Measurements from ENCODE around the gene IL16.
"Not testable (repeated sequence)": the region's sequence is repeated elsewhere in the genome, so short reads cannot be mapped to it uniquely, and the experiment has no call there.

Gene IL16

DNA sequence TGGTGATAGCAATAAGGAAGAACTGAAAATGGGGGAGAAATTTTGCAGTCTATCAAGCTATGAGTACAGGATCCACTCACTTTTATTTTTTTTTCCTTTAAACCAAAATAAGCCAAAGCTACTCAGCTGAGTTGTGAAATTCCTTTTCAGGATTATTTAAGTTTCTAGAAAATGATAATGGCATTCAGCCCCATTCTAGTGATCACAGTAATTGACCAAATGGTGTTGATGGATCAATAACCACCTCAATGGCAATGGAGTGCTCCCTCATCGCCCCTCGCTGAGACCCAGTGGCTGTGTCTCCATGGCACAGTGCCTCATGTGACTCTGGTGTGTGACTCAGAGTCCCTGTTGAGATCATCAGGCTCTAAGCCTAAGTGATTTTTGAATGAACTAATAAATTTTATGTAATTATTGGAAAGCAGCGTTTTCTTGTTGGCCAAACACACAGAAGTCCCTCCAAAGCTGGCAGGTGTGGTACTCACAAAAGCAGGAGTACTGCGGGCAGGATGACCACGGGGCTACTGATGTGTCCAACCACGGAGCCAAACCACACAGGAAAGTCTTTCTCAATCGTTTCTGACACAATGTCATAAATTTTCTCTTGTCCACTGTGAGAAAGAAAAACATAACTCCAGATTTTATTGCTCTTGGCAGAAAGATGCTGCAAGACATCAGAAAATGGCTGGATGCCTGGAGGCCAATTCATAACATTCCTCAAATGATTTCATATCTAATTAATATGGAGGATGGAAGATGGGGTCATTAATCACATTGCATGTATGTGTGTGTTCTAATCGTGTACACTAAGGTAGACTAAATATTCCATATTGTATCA lies 141.7 kb downstream of the IL16 start:
- DNase-seq (ENCODE audit: low spot score), result no peak

GRCh38 chr15:81339321-81339720 lies 142.6 kb downstream of the IL16 start:
- no peak for DNase-seq (ENCODE audit: low spot score)

GRCh38 chr15:81339851-81340250 lies 143.2 kb downstream of the IL16 start:
- no peak for DNase-seq (ENCODE audit: low spot score)

DNA sequence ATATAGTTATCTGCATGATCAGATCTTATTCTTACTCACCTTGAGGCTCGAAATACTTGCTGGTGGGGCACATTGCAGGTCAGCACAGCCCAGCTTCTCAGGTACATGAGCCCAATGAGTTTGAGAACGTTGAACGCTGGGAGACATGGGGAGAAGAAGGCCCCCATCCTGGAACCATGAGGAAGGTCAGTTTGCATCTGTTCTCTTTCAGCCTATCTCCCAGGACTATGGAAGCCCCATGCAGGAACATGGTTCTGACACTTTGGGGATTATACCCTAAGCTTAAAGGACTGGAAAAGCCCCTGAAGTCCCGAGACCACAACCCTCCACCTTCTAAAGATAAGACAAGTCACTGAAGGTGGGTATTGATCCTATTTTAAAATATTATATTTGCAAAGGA lies 144.7 kb downstream of the IL16 start:
- no peak for DNase-seq (ENCODE audit: low spot score)

DNA sequence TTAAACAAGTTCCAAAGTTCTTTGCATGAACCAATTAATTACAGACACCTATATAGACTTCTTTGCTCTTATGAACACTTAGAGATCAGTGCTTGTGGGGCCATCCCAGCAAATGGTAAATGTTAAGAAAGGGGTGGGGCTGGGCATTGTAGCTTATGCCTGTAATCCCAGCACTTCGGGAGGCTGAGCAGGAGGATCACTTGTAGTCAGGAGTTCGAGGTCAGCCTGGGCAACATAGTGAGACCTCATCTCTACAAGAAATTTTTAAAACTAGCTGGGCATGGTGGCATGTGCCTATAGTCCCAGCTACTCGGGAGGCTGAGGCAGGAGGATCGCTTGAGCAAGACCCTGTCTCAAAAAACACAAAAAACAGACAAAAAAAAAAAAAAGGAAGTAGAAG lies 146.7 kb downstream of the IL16 start:
- DNase-seq (ENCODE audit: low spot score), result no peak

DNA sequence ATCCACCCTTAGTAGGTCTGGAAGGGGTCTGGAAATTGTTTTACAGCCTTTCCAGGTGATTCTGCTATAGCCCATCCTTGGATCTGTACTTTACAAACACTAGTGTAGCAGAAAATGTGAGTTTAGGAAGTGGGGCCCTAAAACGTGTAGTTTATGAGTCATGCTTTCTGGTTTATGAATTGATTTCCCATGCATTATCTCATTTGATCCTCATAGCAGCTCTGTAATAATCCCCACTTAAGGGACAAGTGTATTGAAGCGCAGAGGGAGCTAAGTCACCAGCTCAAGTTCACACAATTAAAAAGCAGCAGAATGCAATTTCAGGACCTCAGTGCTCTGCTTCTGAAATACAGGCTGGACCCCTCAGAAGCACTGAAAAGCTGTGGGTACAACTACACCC lies 149.9 kb downstream of the IL16 start:
- DNase-seq (ENCODE audit: low spot score), result no peak

- no peak for DNase-seq (ENCODE audit: low spot score)
Observed at GRCh38 chr15:81347910-81348309, 151.2 kb downstream of the IL16 start.

DNA sequence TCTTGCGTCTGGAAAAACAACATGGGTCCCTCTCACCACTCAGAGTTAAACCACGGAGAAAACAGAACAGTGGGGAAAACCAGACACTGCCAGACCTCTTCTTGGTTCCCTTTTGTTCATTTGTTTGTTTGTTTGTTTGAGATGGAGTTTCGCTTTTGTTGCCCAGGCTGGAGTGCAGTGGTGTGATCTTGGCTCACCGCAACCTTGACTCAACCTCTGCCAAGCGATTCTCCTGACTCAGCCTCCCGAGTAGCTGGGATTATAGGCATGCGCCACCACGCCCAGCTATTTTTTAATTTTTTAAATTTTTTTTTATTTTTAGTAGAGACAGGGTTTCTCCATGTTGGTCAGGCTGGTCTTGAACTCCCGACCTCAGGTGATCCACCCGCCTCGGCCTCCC lies 152.0 kb downstream of the IL16 start:
- DNase-seq (ENCODE audit: low spot score), result not testable (repeated sequence)

DNA sequence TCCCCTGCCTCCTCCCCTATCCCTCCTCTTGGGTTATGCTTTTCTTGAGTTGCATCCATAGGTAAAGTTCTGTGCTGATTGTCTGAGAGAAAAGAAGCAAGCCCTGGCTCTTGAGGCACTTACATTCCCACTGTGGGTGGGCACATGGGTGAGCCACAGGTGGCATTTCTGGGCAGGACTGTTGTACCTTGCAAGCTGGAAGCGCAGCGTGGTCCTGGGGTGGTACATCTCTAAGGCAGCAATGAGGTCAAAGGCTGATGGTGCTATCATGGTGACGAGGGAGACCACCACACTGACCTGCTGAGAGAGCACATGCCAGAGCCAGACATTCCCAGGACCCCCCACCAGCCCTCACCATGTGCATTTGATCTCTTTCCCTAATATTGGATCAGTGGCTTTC lies 152.6 kb downstream of the IL16 start:
- no peak for DNase-seq (ENCODE audit: low spot score)

GRCh38 chr15:81351651-81352050 lies 155.0 kb downstream of the IL16 start:
- no peak for DNase-seq (ENCODE audit: low spot score)

DNA sequence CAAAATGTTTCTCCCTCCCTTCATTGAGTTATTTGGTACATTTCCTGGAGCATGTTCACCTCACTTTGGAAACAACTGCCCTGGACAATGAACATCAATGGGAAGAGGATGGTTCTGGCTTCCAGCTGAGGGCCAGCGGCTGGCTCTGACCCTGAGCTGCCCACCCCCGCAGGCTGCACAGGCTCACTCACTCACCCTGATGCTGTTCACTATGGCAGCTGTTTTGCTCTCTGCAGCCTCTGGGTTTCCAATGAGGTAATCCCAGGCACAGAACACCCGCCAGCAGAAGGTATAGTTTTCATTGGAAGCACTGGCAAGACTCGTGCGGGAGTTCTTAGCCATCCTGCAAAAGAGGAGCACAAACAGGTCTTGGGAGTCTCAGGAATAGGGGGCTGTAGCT lies 159.6 kb downstream of the IL16 start:
- DNase-seq (ENCODE audit: low spot score), result no peak

DNA sequence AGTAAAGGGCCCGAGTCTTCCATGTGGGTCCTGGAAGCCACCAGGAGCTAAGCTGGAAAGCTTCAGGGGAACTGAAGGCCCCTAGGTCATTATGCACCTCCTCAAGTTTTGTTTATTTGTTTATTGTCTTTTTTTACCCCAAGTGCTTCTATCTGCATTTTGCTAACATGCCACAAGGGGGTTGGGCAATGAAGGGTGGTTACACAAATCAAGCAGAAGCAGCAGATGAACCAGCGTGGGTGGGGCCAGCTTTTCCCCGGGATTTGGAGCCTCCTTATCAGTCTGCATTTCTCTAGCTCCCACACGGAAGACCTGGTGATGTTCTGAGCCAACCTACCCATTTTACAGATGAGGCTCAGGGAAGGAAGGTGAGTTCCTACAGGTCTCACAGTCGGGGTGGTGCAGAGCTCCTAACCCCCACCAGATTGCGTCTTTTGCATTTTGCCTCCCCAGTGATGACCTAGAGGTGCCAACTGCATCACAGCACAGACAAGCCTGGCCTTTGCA lies 160.6 kb downstream of the IL16 start:
- no peak for DNase-seq (ENCODE audit: low spot score)

GRCh38 chr15:81358248-81358647 lies 161.6 kb downstream of the IL16 start:
- DNase-seq (ENCODE audit: low spot score), result no peak

- DNase-seq (ENCODE audit: low spot score), result no peak
Observed at GRCh38 chr15:81360491-81360890, 163.8 kb downstream of the IL16 start.

DNA sequence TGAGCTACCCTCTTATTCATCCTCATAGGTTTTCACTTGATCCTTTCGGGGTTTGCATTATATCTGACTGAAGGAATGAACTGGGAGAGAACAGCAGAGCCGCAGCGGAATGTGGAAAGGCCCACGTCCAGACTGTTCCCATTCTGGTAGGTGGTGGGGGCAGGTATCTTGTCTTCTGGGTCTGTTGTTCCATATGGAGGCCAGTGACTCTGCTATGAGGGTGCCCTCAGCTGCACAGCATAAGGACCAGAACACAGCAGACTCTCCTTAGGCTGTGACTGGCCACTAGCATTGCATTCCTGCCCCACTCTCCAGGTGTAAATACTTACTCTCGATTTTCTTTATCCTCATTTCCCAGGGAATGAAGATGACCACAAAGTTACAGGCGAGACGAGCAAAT lies 165.2 kb downstream of the IL16 start:
- DNase-seq (ENCODE audit: low spot score), result no peak

DNA sequence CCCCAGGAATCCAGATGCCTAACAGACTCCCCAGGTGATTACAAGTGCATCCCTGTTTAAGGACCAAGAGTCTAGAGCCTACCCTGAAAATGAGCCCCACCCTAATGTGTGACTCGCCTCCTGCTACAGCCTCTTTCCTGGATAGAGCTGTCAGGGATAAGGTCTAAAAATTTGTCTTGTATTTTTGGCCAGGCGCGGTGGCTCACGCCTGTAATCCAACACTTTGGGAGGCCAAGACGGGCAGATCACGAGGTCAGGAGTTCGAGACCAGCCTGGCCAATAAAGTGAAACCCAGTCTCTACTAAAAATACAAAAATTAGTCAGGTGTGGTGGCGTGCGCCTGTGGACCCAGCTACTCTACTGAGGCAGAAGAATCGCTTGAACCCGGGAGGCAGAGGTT lies 166.1 kb downstream of the IL16 start:
- DNase-seq (ENCODE audit: low spot score), result no peak

DNA sequence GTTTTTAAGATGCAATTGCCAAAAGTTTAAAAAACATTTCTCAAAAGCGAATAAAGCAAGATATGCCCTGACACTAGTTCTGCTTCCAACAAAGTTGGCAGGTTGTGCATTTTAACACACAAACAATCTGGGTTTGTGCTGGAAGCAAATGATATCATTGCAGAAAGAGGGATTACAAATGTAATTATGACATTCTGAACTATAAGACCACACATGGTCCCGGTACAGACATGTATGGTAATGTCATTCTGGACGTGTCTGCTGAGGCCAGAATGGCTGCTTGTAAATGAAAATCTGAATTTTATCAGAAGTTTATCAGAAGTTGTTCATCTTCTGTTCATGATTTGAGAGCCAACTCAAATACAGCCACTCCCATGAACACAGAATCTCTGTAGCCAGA lies 166.6 kb downstream of the IL16 start:
- DNase-seq (ENCODE audit: low spot score), result no peak
